ENCODE data around the gene TRAPPC3. TPM values are rescaled to one million over a fixed set of nuclear protein-coding genes. Genes with fewer than 3 reads are reported as not detected.
A peak's percentile ranks its signal among the peaks of the same experiment; 100 is the strongest.

The TRAPPC3 gene
- total and polyA plus RNA-seq, 9 of the 15 experiments (the other 6 are each of a cell fraction or from before 2014, with no cell fraction given) = 20.6 to 141 (median 112) TPM

GRCh38 chr1:36165145-36165544 is 15.9 kb upstream of the TRAPPC3 start:
- Histone ChIP-seq H4K20me1 (replicated peaks; ENCODE audit: control insufficient read depth, insufficient read depth, low read length) (no peaks in the 10 kb centered on the region; the same call in 1 of the 2 replicates), H3K4me2 (ENCODE audit: insufficient read depth, low read length) (no peak overlapping the region), H3K9me1 (ENCODE audit: control insufficient read depth, insufficient read depth, low read length) (peaks cover 6% of the 10 kb centered on the region), H3K79me2 (ENCODE audit: control insufficient read depth, insufficient read depth, low read length) (peaks cover 76% of the 10 kb centered on the region), H3K36me3 (ENCODE audit: control insufficient read depth, insufficient read depth, low read length) (peaks cover 47% of the 10 kb centered on the region), H3K9me3 (replicated peaks; ENCODE audit: control insufficient read depth, insufficient read depth, low read depth, low read length) (no peaks in the 10 kb centered on the region), H3K27ac (ENCODE audit: extremely low read depth, low read depth, low read length) (no peak overlapping the region), H3K9ac (ENCODE audit: insufficient read depth in 1 of 2, low read depth in 2 of 2, low read length in 2 of 2) (no peak overlapping the region), H3K4me1 (replicated peaks in 1 of 2; ENCODE audit: control insufficient read depth in 2 of 2, insufficient read depth in 2 of 2, low read length in 2 of 2) (peaks cover 23 to 27% of the 10 kb centered on the region in 2 experiments), H2AFZ (ENCODE audit: low read depth, low read length) (no peak overlapping the region), H3K27me3 (ENCODE audit: control insufficient read depth in 2 of 2, insufficient read depth in 2 of 2, low read length in 2 of 2) (no peaks in the 10 kb centered on the region), H3K4me3 (no peak overlapping the region)
- FAIRE-seq (no peak), DNase-seq (ENCODE audit: extremely low read depth in 1 of 4, low spot score in 3 of 4) (no peak), ATAC-seq (no peak)
- CTCF ChIA-PET (ENCODE audit: low intra/inter-chr PET ratio) = no interaction called here
- in situ Hi-C loops (cut with MboI) = no loop called here
- intact Hi-C loops (cut with micrococcal nuclease) = no loop called here
- 100% methylated on average over 1 of the region's 1 CpG for WGBS (ENCODE audit: insufficient coverage, low coverage, missing lambda C conversion rate)
- BruUV-seq (replicated peaks) = no TSS peak
- POLR2A ChIA-PET = interaction anchor here (0.5 to 1.4 kb wide), 4 partner anchors 8 to 237 kb away, joined by 3 to 5 read pairs (median 4); no protein-coding TSS in a partner anchor
- no peak for TF ChIP-seq HSF4 (CRISPR knock-in tag; IDR thresholded peaks at IDR 0.05; ENCODE audit: borderline replicate concordance)

- Histone ChIP-seq H2AFZ (ENCODE audit: low read depth, low read length) (no peak overlapping the region), H3K27me3 (ENCODE audit: control insufficient read depth in 2 of 2, insufficient read depth in 2 of 2, low read length in 2 of 2) (no peaks in the 10 kb centered on the region), H3K36me3 (ENCODE audit: control insufficient read depth, insufficient read depth, low read length) (peaks cover 50% of the 10 kb centered on the region), H3K4me3 (no peak overlapping the region), H3K4me2 (ENCODE audit: insufficient read depth, low read length) (no peak overlapping the region), H3K9ac (ENCODE audit: insufficient read depth in 1 of 2, low read depth in 2 of 2, low read length in 2 of 2) (no peak overlapping the region), H3K27ac (ENCODE audit: extremely low read depth, low read depth, low read length) (no peak overlapping the region), H3K9me3 (replicated peaks; ENCODE audit: control insufficient read depth, insufficient read depth, low read depth, low read length) (no peaks in the 10 kb centered on the region), H3K9me1 (ENCODE audit: control insufficient read depth, insufficient read depth, low read length) (peaks cover 6% of the 10 kb centered on the region), H4K20me1 (replicated peaks; ENCODE audit: control insufficient read depth, insufficient read depth, low read length) (no peaks in the 10 kb centered on the region; the same call in 1 of the 2 replicates), H3K79me2 (ENCODE audit: control insufficient read depth, insufficient read depth, low read length) (peaks cover 80% of the 10 kb centered on the region), H3K4me1 (replicated peaks in 1 of 2; ENCODE audit: control insufficient read depth in 2 of 2, insufficient read depth in 2 of 2, low read length in 2 of 2) (peaks cover 30 to 31% of the 10 kb centered on the region in 2 experiments)
- TF ChIP-seq CHD4 (IDR thresholded peaks at IDR 0.05; ENCODE audit: insufficient read depth, insufficient replicate concordance, low read depth, low read length, poor library complexity, severe bottlenecking) (no peak), THRAP3 (IDR thresholded peaks at IDR 0.05; ENCODE audit: borderline replicate concordance) (no peak), TOE1 (IDR thresholded peaks at IDR 0.05; ENCODE audit: borderline replicate concordance) (no peak), TOE1 (CRISPR knock-in tag; IDR thresholded peaks at IDR 0.05; ENCODE audit: borderline replicate concordance, low read depth) (peak; percentile 34; the same call in 1 of the 2 replicates), JUNB (CRISPR knock-in tag; conservative IDR thresholded peaks at IDR 0.05) (no peak), BCOR (IDR thresholded peaks at IDR 0.05) (peak; percentile 71), SMARCA5 (IDR thresholded peaks at IDR 0.05) (peak; percentile 78), KDM1A (IDR thresholded peaks at IDR 0.05) (peak; percentile 17 to 21; a peak in 1 of 4 replicates), SUPT5H (IDR thresholded peaks at IDR 0.05) (0 out of 2 replicates have a peak, but pooled peaks have one; percentile 16), RBM25 (IDR thresholded peaks at IDR 0.05; ENCODE audit: low read depth, low read length, severe bottlenecking) (peak; percentile 82), NFYB (IDR thresholded peaks at IDR 0.05; ENCODE audit: extremely low read depth, insufficient read length) (no peak), EHMT2 (IDR thresholded peaks at IDR 0.05) (no peak), ZBTB5 (IDR thresholded peaks at IDR 0.05) (no peak)
- no peak for DNase-seq (ENCODE audit: extremely low read depth in 1 of 4, low spot score in 3 of 4)
- CTCF ChIA-PET (ENCODE audit: low intra/inter-chr PET ratio) = no interaction called here
- in situ Hi-C loops (cut with MboI) = no loop called here
- ATAC-seq = no peak
- FAIRE-seq = no peak
- intact Hi-C loops (cut with micrococcal nuclease) = no loop called here
- POLR2A ChIA-PET = interaction anchor here (0.6 to 0.9 kb wide), 2 partner anchors 15 to 508 kb away, joined by 3 to 4 read pairs; no protein-coding TSS in a partner anchor
- no TSS peak for BruUV-seq (replicated peaks)
- 83% methylated on average over 2 of the region's 2 CpGs for WGBS (ENCODE audit: insufficient coverage, low coverage, missing lambda C conversion rate)
Measured at GRCh38 chr1:36164361-36164760, 15.1 kb upstream of the TRAPPC3 start.

Data from K562 (cell line).